HG03039 (cell line): ENCODE results near the gene KRTAP10-11.
"Not testable (repeated sequence)": the region's sequence is repeated elsewhere in the genome, so short reads cannot be mapped to it uniquely, and the experiment has no call there.

Experiments used
- ATAC-seq: cut with Tn5 transposase; IDR thresholded peaks from one replicate; pipeline ENCODE4 v1.9.1; 2021; ENCODE audit warnings: mild to moderate bottlenecking, moderate library complexity; ENCODE audit not compliant: unreplicated experiment

KRTAP10-11 gene

DNA sequence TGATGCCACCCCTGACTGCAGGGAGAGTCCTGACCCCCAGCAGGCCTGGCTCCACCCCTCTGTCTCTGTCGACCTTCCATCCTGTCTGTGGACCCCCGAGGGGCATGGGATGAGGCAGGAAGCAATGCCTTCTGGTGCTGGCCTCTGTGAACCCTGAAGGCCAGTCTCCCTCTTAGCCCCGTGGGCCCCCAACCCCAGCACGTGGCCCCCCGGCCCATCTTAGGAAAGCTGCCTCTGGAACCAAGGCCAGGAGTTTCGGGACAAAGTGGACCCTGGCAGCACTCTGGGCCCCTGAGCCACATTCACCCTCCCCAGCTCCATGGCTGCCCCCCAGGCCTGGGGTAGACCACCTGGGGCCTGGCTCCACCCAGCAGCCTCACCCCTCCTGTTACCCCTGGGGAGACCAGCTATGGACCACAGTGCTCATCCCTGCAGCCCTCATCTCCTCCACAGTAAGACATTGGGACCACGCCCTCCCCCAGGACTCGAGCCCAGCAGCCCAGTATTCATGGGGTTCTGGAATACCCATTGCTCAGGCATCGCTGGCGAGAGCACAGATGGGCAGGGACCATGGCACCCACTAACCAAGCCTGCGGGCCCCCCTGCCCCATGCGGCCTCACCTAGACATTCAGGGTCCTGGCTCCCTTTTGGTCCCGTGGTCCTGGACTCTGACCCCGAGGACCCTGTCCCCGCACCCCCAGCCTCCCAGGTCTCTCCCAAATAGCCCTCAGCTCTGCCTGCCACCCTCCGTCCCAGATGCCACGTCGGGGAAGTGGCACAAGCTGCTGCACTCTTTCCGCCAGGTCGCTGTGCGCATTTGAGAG lies 7.5 kb upstream of the KRTAP10-11 start:
- ATAC-seq: not testable (repeated sequence)

DNA sequence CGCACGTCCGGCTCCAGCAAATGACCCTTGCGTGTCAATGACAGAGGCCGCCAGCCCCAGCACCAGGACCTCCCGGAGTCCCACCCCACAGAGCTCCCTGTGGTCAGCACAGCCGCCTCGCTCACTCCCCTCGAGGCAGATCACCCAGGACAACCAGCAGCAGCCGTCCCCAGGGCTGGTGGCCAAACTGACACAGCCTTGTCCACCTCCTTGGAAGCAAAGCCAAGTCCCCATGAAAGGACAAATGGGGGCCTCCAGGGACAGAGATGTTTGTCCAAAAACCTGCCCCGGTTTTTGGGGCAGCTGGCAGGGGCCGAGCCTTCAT lies 6.9 kb upstream of the KRTAP10-11 start:
- ATAC-seq: no peak

DNA sequence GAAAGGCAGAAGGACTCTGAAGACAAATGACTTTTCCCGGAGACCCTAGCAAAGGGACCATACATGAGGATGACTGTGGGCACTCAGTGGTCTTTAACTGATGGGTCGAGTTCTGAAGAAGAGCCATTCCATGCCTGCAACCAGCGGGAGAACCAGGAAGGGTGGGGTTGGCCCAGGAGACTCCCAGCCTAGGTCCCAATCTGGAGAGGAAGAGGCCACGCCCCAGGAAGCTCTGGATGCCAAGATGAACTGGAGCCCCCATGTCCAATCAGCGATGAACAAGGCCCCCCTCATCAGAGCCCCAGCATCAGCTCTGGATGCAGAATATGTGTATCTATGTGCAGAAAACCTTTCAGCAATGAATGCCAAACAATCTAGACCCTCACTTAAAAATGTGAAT lies 5.5 kb upstream of the KRTAP10-11 start:
- ATAC-seq: no peak

DNA sequence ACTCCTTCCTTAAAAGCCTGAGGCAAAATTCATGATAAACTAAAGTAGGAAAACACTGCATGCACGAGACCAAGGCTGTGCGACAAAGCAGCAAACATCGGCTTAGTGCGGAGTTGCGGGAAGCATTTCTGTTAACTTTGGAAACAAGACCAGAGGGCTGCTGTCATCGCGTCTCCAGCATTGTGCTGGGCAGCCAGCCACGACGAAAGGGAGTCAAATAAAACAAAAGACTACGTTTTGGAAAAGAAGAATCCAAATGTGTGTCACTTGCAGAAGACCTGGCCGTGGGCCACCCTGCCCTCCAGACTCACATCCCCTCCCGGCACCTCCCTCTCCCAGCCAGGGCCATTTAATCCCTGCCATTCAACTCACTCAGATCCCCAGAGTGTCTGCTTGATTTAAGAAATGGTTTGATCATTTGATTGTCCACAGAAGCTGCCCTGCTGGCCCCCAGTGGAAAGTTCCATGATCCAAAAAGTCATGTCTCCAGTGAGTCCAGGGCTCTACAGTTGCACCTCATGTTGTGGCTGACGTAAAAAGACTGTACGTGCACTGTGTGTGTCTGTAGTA lies 2.4 kb upstream of the KRTAP10-11 start:
- ATAC-seq: no peak

DNA sequence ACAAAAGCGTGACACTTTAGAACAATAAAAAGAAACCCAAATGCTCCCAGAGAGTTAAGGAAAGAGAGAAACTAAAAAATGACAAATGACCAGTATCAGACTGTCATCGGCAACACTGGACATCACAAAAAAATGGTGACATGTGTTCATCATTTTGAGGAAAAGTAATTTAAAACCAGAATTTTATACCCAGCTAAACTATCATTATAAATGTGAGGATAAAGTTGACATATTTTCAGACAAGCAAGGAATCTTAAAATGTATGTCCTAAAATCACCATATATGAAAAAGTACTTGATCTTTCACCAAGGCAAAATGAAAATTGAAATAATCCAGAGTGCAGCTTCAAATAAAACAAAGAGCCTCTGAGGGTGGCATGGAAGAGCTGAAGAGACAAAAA lies 1.3 kb upstream of the KRTAP10-11 start:
- no peak for ATAC-seq

DNA sequence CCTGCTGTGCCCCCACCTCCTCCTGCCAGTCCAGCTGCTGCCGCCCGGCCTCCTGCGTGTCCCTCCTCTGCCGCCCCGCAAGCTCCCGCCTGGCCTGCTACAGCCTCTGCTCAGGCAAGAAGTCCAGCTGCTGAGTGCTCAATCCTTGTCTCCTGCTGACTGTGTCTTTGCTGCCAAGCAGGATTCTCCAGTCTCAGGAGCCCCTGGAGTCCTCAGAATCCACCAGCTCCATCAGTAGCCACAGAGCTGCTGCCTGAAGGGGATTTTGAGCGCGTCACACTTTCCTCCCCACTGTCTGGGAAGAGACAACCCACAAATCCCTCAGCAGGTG lies 973 bp downstream of the KRTAP10-11 start:
- no peak for ATAC-seq

DNA sequence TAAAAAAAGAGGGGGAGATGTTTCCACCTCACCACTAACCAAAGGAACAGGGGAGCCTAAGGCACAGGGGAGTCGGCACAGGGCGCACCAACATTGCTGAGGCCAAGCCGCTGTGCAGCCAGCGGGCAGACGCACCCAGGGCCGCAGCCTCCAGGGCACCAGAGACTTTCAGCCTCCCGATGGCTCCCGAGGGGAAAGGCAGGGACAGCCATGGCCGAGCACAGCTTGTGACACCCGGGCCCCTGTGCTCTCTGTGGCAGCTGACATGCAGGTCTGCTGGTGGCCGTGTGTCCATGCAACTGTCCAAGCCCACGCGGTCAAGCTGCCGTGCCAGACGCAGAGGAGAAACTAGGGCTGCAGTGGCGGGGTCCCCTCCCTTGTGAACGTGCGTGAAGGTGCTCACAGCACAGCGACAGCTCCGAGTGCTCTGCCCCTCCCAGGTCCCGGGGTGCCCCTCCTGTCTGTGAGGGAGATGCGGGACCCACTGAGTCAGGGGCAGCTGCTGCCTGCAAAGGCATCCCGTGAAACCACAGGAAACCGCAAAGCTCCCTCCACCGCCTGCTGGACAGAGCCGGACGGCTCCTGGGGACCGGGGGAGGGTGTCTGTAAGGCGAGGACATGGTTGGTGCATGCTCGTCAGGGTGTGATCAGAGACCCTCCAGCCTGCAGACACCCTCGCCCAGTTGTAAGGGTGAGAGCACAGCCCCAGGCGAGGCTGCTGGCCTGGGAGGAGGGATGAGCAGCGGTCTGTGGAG lies 2.5 kb downstream of the KRTAP10-11 start:
- no peak for ATAC-seq

DNA sequence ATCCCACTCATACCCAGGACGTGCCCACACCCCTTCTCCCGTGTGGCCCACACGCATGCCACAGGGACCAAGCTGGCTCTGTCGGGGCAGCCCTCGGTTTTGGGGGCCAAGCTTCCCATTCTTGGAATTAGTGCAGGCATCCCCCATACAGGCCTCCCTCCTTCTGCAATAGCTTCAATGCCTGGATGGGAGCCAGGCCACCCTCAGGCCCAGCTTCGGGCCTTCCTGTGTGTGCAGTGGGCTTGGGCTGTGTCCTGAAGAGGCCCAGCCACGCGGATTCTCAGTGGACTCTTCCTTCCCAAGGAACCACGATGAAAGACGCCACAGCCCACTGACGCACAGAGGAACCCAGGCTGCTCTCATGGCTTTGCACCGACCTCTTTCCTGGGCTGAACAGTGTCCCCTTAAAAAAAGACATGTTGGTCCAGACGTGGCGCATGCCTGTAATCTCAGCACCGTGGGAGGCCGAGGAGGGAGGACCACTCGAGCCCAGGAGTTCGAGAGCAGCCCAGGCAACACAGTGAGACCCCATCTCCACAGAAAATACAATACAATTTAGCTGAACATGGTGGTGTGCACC lies 3.4 kb downstream of the KRTAP10-11 start:
- ATAC-seq: no peak

DNA sequence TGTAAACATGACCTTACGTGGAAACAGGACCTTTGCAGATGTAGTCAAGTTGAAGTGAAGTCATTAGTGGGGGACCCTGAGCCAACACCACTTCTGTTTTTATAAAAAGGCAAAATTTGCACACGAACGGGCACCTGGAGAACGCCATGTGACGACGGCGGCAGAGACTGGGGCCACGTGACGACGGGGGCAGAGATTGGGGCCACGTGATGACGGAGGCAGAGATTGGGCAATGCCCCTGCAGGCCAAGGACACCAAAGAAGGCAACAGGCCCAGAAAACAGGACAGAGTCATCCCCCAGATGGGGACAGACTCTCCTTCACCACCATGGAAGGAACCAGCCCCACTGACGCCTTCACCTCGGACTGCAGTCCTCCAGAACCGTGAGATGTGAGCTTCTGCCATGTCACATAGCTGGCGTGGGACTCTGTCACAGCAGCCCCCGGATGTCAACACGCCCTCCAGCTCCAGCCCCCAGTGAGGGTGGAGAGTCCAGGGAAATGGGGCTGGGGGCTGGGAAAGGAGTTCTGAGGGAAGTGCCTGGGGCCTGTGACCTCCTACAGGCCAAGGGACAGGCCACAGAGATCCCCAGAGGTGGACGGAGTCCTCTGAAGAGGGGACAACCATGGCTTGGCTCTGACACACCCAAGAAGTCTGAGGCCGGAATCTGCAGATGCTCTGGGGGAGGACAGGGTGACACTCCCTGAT lies 4.2 kb downstream of the KRTAP10-11 start:
- ATAC-seq: no peak

DNA sequence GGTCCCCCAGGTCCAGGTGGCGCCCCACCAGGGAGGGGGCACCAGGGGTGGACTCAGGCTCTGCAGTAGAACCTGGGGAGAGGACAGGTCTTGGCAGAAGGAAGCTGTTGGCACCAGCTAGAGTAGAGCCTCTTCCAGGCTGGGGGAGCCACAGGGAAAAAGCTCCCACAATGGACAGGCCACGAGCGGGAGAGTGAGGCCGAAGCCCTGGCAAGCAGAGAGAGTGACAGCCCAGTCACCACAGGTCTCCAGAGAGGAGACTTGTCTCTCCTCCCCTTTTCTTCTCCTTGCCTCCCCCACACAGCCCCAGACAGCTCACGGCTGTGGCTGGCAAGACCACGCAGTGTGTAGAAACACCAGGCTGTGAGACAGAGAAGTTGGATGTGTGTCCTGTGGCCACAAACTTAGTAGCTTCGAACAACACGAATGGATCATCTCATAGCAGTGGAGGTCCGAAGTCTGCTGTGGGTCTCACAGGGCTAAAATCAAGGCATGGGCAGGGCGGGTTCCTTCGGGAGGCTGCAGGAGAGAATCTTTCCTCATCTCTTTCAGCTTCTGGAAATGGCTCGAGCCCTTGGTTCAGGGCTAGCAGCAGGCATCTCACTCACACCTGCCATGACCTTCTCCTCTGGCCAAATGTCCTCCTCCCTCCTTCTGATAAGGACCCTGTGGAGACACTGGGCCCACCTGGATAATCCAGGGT lies 4.9 kb downstream of the KRTAP10-11 start:
- ATAC-seq: no peak

DNA sequence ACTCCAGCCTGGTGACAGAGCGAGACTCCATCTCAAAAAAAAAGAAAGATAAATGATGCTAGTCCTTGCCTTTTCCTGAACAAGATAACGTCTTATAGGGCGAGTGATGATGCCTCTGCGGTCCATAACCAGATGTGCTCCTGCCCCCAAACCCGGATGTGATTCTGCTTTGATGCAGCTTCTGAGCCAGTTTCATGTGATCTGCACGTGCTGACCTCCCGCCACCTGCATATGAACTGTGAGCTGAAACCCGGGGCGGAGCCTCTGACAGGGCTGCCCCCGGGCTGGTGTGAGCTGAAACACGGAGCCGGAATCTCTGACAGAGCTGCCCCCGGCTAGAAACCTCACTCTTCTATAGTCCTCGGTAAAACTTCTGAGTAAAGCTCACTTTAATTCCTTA lies 6.9 kb downstream of the KRTAP10-11 start:
- no peak for ATAC-seq

DNA sequence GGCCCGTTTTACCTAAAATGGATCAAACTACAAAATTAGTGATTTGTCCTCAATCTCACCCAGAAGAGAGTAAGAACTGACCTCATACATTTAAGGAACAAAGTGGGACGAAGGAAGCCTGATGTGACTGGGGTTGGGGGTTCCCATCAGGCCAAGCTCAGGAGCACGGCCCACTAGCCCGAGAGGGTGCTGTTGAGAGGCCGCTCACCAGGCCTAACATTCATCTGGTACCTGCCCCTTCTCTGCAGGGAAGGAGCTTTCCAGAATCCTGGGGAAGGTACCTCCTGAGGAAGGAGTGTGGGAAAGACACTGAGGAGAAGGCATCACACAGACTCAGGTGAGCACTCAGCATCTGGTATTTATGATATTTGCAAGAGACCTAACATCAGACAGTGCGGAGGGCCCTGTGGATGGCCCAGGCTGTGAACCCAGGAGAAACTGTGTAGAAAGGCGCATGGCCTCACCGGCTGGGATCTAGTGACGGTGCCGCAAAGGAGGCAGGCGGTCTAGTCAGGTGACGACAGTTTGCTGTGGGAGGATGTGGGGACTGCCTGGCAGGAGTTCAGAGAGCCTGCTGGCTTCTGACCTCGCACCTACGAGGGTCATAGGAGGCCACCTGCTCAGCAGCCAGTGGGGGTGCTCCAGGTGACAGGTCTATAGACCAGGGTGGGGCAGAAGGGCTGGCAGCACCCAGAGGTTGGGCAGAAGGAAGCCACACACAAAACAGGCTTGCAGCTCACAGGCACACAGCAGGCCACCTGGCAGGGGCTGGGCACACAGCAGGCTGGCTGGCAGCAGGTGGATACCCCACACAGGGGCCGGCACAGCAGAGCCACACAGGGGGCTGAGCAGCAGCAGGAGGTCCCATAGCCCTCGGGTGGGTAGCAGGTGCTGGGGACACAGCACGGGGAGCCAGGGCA lies 7.7 kb downstream of the KRTAP10-11 start:
- ATAC-seq: no peak

DNA sequence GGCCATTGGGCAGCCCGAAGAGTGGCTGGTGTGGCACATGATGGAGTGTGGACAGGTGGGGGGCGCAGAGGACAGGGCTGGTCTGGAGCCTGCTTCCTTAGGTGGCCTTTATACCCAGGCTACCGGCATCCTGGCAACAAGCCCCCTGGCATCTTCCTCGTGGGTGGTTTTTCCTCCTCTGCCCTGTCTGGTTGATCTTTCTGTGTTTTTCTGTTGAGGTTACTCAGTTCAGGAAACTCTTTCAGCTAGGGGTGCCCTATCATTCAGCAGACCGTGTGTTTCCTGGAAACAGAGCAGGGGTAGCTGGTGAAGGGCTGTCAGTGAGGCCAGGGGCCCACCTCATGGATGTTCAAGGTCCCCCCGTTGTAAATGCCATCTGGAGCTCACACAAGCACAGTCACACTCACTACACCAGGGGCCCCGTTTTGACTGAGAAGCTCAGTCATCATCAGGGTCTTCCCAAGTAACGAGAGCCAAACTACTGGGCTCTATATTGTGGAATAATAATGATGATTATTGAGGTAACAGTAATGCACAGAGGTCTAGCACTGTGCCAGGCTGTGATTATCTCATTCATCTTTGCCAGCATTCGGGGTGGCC lies 8.5 kb downstream of the KRTAP10-11 start, which contains the start of gene KRTAP12-4:
Gene KRTAP12-4, minus strand, starts transcription at position 84 of the 600 bp plus-strand sequence. Its CDS starts 45 bp downstream, at position 39.
- ATAC-seq: no peak

DNA sequence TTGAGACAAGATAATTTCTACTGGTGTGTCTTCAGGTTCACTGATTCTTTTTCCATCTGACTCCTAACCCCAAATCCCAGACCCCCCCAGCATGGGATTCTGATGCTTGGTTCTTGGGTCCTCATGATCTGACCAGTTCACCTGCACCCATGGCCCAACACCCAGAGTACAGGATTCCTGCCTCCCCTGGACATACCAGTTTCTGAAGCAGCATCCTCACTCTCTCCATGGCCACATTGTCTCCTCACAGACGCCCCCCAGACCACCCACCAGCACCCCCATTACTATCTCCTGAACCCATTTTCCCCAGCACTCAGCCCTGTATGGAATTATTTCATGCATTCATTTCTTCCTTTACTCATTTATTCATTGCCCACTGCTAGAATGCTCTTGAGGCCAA lies 10.7 kb downstream of the KRTAP10-11 start:
- no peak for ATAC-seq

DNA sequence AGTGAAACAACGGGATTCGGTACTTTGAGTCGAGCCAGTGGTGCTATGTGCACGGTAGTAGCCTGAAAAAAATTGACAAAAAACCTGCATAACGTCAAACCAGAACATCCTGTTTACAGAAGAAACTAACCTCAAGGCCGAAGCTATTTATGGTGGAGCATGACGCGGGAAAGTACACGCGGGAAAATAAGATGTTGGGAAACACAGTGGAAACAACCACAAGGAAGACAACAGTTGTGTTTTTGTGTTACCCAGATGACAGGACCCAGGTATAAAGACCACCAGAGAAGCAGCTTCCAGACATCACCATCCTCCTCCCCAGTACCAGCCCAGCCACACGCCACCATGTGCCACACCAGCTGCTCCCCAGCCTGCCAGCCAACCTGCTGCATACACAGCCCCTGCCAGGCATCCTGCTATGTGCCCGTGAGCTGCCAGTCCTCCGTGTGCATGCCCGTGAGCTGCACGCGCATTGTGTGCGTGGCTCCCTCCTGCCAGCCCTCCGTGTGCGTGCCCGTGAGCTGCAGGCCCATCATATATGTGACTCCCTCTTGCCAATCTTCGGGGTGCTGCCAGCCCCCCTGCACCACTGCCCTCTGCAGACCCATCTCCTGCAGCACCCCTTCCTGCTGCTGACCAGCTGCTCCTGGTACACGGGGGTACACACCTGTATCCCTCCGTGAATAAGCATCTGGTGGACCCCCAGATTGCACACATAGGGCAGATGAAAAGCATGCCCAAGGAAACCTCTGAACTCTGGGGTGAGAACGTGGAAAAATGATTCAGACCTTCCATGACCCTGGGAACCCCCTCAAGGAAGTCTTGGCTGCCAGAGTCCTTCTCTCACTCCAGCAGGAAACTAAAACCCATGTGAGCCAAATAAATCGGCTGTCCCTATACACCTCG lies 11.7 kb downstream of the KRTAP10-11 start, which contains the start of gene KRTAP12-3:
Gene KRTAP12-3, plus strand, starts transcription at position 298 of the 906 bp plus-strand sequence. Its CDS starts 48 bp downstream, at position 346.
- no peak for ATAC-seq

DNA sequence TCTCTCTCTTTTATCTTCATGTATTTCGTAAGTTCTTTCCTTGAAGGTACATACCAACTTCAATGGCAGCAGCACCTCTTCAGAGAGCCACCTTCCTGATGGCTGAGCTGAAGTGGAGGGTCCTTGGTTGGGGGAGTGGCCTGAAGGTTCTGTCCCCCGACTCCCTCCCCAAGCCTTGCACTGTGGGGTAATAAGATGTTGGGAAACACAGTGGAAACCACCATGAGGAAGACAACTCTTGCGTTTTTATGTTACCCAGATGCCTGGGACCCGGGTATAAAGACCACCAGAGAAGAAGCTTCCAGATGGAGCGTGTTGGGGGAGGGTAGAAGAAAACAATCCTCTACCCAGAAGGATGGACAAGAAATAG lies 12.3 kb downstream of the KRTAP10-11 start:
- ATAC-seq: no peak

DNA sequence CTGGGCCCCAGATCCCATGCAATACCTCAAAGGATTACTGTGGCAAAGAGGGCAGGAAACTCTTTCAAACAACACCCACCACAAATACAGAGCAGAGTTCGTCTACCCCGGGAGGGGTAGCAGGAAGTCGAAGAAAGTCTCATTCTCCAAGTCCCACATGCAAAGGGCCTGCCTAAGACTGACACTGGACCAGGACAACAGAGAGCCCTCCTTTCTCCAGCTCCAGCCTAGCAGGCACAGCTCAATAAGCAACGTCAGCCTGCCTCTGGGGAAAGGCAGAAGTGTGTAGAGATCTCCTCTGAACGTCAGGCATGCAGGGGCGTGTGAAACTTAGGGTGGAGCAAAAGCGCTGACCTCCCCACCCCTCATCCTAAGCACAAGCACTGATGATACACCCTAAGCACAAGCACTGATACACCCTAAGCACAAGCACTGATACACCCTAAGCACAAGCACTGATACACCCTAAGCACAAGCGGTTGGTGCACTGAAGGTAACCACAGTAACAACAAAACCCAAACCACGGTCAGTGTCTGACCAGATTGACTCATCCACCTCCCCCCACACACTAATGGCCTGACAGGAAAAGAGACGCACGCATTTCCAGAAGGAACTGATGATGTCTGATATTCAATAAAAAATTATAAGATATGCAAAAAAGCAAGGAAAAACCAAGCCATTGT lies 12.8 kb downstream of the KRTAP10-11 start:
- no peak for ATAC-seq
